Activated CD4-positive, alpha-beta memory T cell treated with anti-CD3 and anti-CD28 coated beads for 36 hours (primary cell): ENCODE data around the gene CHCHD1. TPM values are rescaled to one million over a fixed set of nuclear protein-coding genes. Genes with fewer than 3 reads are reported as not detected.
"Not testable (repeated sequence)": the region's sequence is repeated elsewhere in the genome, so short reads cannot be mapped to it uniquely, and the experiment has no call there.

Experiments used
- CTCF ChIA-PET: fragments of 350-600 bp; sonication (Branson Sonifier 250); formaldehyde crosslinking; loops from one replicate; lab custom pipeline; 2021; ENCODE audit warnings: antibody characterized with exemption, inconsistent platforms; lab: Charles Lee
- POLR2A ChIA-PET: fragments of 350-600 bp; sonication (Branson Sonifier 250); formaldehyde crosslinking; loops from one replicate; lab custom pipeline; 2021; ENCODE audit warnings: antibody characterized with exemption; lab: Charles Lee
- DNase-seq: peaks from one replicate; pipeline ENCODE4 v3.0.0-alpha.2; 2020
- H3K27ac Mint-ChIP-seq: one replicate; pipeline ENCODE4 v1.8.0; 2021; ENCODE audit warnings: mixed read lengths
- H3K27me3 Mint-ChIP-seq: one replicate; pipeline ENCODE4 v1.8.0; 2021; ENCODE audit warnings: mixed read lengths
- H3K36me3 Mint-ChIP-seq: one replicate; pipeline ENCODE4 v1.8.0; 2021; ENCODE audit warnings: mixed read lengths
- H3K4me1 Mint-ChIP-seq: one replicate; pipeline ENCODE4 v1.8.0; 2021; ENCODE audit warnings: low read depth, mixed read lengths
- H3K4me3 Mint-ChIP-seq: one replicate; pipeline ENCODE4 v1.8.0; 2021; ENCODE audit warnings: mild to moderate bottlenecking, mixed read lengths
- H3K9me3 Mint-ChIP-seq: one replicate; pipeline ENCODE4 v1.8.0; 2021; ENCODE audit warnings: mixed read lengths
- intact Hi-C: fragments of 100-400 bp; cut with micrococcal nuclease; formaldehyde crosslinking; loops from one replicate; pipeline ENCODE4 v1.15.1; 2023
- total RNA-seq, 2 experiments: library from RNA; stranded (reverse); gene quantifications; one replicate each; pipeline ENCODE4 v1.2.3, GENCODE V29; 2021

The CHCHD1 gene
- total RNA-seq, 2 experiments from 2014 or later: 35.3 to 37.6 TPM

DNA sequence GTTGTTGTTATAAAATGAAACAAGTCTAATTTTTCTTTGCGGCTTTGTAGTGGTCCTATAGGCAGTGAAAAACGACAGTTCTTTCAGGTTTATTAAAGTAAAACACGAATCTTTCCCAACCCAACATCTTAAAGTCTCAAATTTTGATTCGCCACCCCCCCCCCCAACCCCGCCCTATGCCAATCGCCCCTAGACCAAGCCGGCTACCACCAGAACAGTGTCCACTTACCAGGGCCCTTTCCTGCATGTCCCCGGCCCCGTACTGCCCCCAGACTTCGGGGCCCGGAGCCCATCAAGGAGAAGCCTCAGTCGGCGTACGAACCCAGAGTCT is 335 bp upstream of the CHCHD1 start:
- no peak for DNase-seq
- intact Hi-C loops: loop anchor here (5.0 kb wide), 1 partner anchor 96 kb away; no protein-coding TSS in a partner anchor
- CTCF ChIA-PET: interaction anchor here (0.6 to 3.6 kb wide), 5 partner anchors 9 to 1274 kb away, joined by 4 to 16 read pairs (median 5); a partner anchor contains a TSS
- POLR2A ChIA-PET: interaction anchor here (0.6 to 4.4 kb wide), 9 partner anchors 9 to 625 kb away, joined by 3 to 43 read pairs (median 4); partner anchors contain the start of gene SEC24C
- peaks cover 47% of the 10 kb centered on the region for H3K4me1 Mint-ChIP-seq
- H3K4me3 Mint-ChIP-seq: peak overlapping the region; percentile 88
- no peaks in the 10 kb centered on the region for H3K9me3 Mint-ChIP-seq
- no peaks in the 10 kb centered on the region for H3K27me3 Mint-ChIP-seq
- H3K27ac Mint-ChIP-seq: peak overlapping the region; percentile 90
- H3K36me3 Mint-ChIP-seq: peaks cover 11% of the 10 kb centered on the region

DNA sequence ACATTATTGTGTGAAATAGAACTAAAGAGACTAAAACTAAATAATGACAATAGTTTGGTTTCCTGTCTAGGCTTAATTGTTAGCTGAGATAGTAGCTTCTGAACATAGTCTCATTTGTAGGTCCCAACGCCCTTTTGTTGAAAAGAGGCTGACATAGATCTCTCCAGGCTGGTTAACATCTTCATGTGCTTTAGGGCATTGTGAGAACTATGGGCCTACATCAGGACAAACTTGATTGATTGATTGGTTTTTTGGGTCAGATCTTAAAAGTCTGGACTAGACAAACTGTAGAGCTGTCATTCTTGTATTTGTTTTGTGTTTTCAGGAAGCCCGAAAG is 869 bp downstream of the CHCHD1 start:
- intact Hi-C loops: loop anchor here (5.0 kb wide), 1 partner anchor 95 kb away; no protein-coding TSS in a partner anchor
- Mint-ChIP-seq H3K27ac (peak overlapping the region; percentile 90), H3K27me3 (no peaks in the 10 kb centered on the region), H3K4me1 (peaks cover 49% of the 10 kb centered on the region), H3K36me3 (peaks cover 7% of the 10 kb centered on the region), H3K4me3 (peak overlapping the region; percentile 88), H3K9me3 (no peaks in the 10 kb centered on the region)
- ChIA-PET CTCF (interaction anchor here (1.6 to 1.7 kb wide), 2 partner anchors 10 to 14 kb away, joined by 3 to 5 read pairs; no protein-coding TSS in a partner anchor), POLR2A (interaction anchor here (1.4 to 4.4 kb wide), 5 partner anchors 10 to 52 kb away, joined by 3 to 43 read pairs (median 8); partner anchors contain the start of gene SEC24C)
- no peak for DNase-seq

DNA sequence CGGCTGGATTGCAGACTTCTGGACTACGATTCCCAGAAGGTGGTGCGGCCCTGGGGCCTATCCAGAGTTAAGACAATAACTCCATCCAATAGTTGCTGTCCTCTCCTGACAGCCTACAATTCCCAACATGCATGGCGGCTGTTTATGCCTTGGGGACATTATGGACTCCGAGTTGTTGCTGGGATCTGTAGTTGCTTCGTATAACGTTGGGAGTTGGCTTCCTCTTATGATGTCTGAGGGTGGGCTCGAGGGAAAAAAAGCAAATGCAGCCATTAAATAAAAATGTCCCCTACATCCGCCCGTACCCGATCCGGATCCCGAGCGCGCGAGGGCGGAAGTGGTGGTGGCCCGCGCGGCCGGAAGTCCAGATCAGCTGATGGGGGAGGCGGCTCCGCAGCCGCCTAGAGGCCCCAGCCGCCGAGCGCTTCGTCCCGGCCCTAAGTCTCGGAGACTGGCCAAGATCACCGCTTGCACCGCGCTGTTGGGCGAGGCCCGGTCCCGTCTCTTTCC is 3.4 kb downstream of the CHCHD1 start, which contains the start of gene ZSWIM8:
ZSWIM8 (plus strand) TSS at position 396 of the 510 bp plus-strand sequence. CDS start 273 bp downstream, outside the sequence.
- Mint-ChIP-seq H3K36me3 (peaks cover 9% of the 10 kb centered on the region), H3K27me3 (no peaks in the 10 kb centered on the region), H3K4me3 (peak within 1 kb of the TSS; percentile 98), H3K27ac (peak within 1 kb of the TSS; percentile 96), H3K4me1 (peaks cover 40% of the 10 kb centered on the region), H3K9me3 (no peaks in the 10 kb centered on the region)
- ChIA-PET CTCF (interaction anchor here (1.4 to 1.7 kb wide), 5 partner anchors 11 to 25 kb away, joined by 4 to 8 read pairs (median 6); a partner anchor contains a TSS), POLR2A (interaction anchor here (0.9 to 3.1 kb wide), 6 partner anchors 9 to 55 kb away, joined by 3 to 22 read pairs (median 6); partner anchors contain the start of gene SEC24C)
- peak; percentile 90 for DNase-seq
- intact Hi-C loops: loop anchor here (1.0 kb wide), 4 partner anchors 13 to 55 kb away; partner anchors contain the start of gene SEC24C

DNA sequence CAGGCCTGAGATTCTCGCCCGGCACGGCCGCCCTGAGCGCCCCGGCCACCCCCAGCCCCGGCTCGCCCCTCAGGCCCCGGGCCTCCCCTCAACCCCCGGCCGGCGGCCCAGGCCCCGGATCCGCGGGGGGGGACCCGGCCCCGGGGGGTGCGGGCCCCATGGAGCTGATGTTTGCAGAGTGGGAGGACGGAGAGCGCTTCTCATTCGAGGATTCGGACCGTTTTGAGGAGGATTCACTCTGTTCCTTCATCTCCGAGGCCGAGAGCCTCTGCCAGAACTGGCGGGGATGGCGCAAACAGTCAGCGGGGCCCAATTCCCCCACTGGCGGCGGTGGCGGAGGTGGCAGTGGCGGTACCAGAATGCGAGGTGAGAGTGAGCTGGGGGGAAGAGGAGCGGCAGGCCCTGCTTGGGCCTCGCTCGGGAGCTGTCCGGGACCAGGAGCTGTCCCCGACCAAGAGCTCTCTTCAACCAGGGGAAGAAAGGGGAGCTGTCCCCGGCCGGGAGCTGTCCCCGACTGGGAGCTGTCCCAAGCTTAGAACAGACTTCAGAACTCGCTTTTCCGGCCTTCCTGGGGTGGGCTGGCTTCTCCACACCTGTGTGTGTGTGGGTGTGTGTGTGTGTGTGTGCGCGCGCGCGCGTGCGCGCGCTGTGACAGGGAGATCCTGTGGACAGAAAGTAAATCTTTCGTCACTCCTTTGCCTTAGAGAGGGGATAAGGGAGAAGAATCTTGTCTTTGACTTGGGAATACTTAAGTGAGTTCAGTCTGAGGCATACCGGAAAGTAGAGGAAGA is 4.1 kb downstream of the CHCHD1 start:
- H3K27ac Mint-ChIP-seq: peak overlapping the region; percentile 96
- POLR2A ChIA-PET: interaction anchor here (0.9 to 3.1 kb wide), 5 partner anchors 8 to 42 kb away, joined by 3 to 22 read pairs (median 8); partner anchors contain the start of gene SEC24C
- intact Hi-C loops: loop anchor here (1.0 kb wide), 4 partner anchors 14 to 56 kb away; partner anchors contain the start of gene SEC24C
- DNase-seq: peak; percentile 63
- H3K27me3 Mint-ChIP-seq: no peaks in the 10 kb centered on the region
- H3K36me3 Mint-ChIP-seq: peaks cover 12% of the 10 kb centered on the region
- peaks cover 35% of the 10 kb centered on the region for H3K4me1 Mint-ChIP-seq
- H3K4me3 Mint-ChIP-seq: peak overlapping the region; percentile 98
- CTCF ChIA-PET: interaction anchor here (0.9 to 1.7 kb wide), 7 partner anchors 12 to 24 kb away, joined by 3 to 8 read pairs (median 4); a partner anchor contains a TSS
- H3K9me3 Mint-ChIP-seq: no peaks in the 10 kb centered on the region

DNA sequence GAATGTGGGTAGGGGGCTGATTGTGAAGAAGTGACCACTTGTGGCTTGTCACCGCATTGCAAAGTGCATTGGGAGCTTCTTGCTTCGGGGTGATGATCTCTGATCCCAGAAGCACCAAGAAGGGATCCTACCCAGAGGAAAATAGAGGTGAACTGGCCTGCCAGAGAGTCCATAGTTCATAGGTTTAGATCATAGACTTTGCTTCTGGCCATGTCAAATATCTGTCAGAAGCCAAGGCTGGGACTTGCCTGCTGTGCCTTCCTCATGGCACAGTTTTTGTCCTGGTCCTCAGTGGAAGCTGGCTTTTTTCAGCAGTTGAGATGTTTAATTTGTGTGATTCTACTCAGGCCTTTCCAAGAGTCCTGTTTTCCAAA is 4.7 kb downstream of the CHCHD1 start:
- Mint-ChIP-seq H3K4me3 (peak overlapping the region; percentile 98), H3K27me3 (no peaks in the 10 kb centered on the region), H3K36me3 (peaks cover 18% of the 10 kb centered on the region), H3K27ac (peak overlapping the region; percentile 77), H3K9me3 (no peaks in the 10 kb centered on the region), H3K4me1 (peaks cover 31% of the 10 kb centered on the region)
- ChIA-PET POLR2A (interaction anchor here (1.9 to 3.1 kb wide), 3 partner anchors 14 to 23 kb away, joined by 8 to 22 read pairs (median 9); a partner anchor contains a TSS), CTCF (interaction anchor here (0.7 to 1.7 kb wide), 8 partner anchors 13 to 57 kb away, joined by 3 to 8 read pairs (median 4); a partner anchor contains a TSS)
- intact Hi-C loops: no loop called here
- no peak for DNase-seq

DNA sequence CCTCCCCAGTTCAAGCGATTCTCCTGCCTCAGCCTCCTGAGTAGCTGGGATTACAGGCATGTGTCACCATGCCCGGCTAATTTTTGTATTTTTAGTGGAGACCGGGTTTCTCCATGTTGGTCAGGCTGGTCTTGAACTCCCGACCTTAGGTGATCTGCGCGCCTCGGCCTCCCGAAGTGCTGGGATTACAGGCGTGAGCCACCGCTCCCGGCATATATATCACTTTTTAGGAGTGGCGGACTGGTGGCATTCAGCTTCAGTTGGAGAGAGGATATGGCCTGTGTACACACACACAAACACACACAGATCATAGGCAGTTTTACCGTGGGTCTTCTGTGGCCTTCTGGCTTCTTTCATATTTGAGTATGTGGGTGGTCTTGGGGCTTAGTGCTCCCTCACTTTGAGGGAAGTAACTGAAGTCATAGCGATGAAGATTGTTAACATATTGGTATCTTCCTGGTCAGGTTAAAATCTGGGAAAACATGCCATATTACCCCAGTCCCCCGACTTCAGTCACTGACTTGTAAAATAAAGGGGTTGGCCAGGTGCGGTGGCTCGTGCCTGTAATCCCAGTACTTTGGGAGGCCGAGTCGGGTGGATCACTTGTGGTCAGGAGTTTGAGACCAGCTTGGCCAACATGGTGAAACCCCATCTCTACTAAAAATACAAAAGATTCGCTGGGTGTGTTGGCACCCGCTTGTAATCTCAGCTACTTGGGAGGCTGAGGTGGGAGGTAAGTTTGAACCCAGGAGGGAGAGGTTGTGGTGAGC is 5.4 kb downstream of the CHCHD1 start:
- Mint-ChIP-seq H3K27ac (peak overlapping the region; percentile 33), H3K36me3 (peaks cover 16% of the 10 kb centered on the region), H3K4me1 (peaks cover 31% of the 10 kb centered on the region), H3K4me3 (peak overlapping the region; percentile 43)
- DNase-seq, H3K9me3 Mint-ChIP-seq, H3K27me3 Mint-ChIP-seq, intact Hi-C loops: not testable (repeated sequence)
- ChIA-PET POLR2A (interaction anchor here (1.0 to 3.1 kb wide), 4 partner anchors 15 to 23 kb away, joined by 4 to 22 read pairs (median 8); a partner anchor contains a TSS), CTCF (interaction anchor here (0.7 to 1.7 kb wide), 7 partner anchors 13 to 58 kb away, joined by 3 to 7 read pairs (median 4); a partner anchor contains a TSS)

DNA sequence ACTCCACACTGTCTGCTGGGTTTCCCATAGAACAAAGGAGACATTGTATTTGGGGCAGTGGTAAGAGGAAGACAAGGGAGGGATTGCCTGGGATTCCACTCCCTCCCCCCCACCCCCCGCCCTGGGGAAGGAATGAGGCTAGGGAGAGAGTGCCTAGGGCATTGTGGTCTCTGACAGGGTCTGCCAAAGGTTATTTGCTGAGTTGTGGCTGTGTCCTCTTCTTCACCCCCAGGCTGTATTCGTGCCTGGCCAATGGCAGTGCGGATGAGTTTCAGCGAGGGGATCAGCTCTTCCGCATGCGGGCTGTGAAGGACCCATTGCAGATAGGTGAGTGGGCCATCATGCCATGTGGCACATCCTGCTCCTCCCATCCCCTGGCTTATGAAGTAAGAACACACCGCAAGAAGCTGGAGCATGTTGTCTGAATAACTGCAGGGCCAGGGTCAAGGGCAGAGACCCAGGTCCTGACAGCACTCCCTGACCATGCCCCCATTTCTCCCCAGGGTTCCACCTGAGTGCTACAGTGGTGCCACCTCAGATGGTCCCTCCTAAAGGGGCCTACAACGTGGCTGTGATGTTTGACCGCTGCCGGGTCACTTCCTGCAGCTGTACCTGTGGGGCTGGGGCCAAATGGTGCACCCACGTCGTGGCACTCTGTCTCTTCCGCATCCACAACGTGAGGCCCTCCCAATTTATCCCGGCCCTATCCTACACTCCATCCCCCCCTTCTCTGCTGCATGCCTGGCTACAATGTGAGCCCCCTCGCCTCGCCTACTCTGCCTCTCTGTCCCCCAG is 7.2 kb downstream of the CHCHD1 start:
- intact Hi-C loops: no loop called here
- Mint-ChIP-seq H3K36me3 (peaks cover 27% of the 10 kb centered on the region), H3K9me3 (no peaks in the 10 kb centered on the region), H3K4me3 (no peak overlapping the region), H3K4me1 (peaks cover 17% of the 10 kb centered on the region), H3K27ac (no peak overlapping the region), H3K27me3 (no peaks in the 10 kb centered on the region)
- POLR2A ChIA-PET: interaction anchor here (1.1 to 2.4 kb wide), 2 partner anchors 17 to 21 kb away, joined by 3 to 14 read pairs; a partner anchor contains a TSS
- DNase-seq: no peak
- CTCF ChIA-PET: no interaction called here

DNA sequence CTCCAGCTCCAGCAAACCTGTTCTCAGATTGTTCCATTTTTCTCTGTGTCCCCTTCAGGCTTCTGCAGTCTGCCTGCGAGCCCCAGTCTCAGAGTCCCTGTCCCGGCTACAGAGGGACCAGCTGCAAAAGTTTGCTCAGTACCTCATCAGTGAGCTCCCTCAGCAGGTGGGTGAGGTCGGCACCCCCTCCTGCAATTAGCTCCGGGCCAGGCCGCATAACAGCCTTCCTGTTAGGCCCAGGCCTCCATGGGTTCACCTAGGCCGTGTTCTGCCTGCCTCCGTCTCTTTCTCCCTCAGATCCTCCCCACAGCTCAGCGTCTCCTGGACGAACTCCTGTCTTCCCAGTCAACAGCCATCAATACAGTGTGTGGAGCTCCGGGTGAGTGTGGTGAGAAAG is 7.8 kb downstream of the CHCHD1 start:
- no peak for DNase-seq
- intact Hi-C loops: no loop called here
- H3K27ac Mint-ChIP-seq: no peak overlapping the region
- ChIA-PET CTCF (no interaction called here), POLR2A (interaction anchor here (0.6 to 2.4 kb wide), 3 partner anchors 18 to 31 kb away, joined by 3 to 14 read pairs (median 3); a partner anchor contains a TSS)
- H3K4me3 Mint-ChIP-seq: no peak overlapping the region
- H3K9me3 Mint-ChIP-seq: no peaks in the 10 kb centered on the region
- no peaks in the 10 kb centered on the region for H3K27me3 Mint-ChIP-seq
- peaks cover 32% of the 10 kb centered on the region for H3K36me3 Mint-ChIP-seq
- H3K4me1 Mint-ChIP-seq: peaks cover 17% of the 10 kb centered on the region

DNA sequence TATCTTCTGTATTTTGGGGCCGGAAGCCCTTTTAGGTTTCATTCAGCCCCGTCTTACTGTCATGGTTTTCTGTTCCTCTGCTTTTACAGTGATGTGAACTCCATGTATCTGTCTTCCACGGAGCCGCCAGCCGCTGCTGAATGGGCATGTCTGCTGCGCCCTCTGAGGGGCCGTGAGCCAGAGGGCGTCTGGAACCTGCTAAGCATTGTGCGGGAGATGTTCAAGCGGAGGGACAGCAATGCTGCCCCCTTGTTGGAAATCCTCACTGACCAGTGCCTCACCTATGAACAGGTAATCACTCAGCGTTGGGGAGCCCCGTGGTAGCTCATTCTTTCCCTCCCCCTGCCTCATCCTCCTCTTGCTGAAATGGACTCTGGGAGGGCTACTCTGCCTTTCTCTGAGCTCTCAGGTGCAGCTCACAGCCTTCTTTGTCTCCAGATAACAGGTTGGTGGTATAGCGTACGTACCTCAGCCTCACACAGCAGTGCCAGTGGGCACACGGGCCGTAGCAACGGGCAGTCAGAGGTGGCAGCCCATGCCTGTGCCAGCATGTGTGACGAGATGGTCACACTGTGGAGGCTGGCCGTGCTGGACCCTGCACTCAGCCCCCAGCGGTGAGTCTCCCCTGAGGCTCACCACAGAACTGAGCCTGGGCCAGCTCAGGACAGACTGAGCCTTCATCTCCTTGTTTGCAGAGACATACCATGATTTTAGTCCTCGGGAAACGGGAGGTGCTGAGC is 9.2 kb downstream of the CHCHD1 start:
- H3K4me3 Mint-ChIP-seq: no peak overlapping the region
- no peak overlapping the region for H3K27ac Mint-ChIP-seq
- H3K4me1 Mint-ChIP-seq: peaks cover 14% of the 10 kb centered on the region
- peaks cover 32% of the 10 kb centered on the region for H3K36me3 Mint-ChIP-seq
- CTCF ChIA-PET: no interaction called here
- intact Hi-C loops: no loop called here
- no peaks in the 10 kb centered on the region for H3K27me3 Mint-ChIP-seq
- no peak for DNase-seq
- POLR2A ChIA-PET: no interaction called here
- no peaks in the 10 kb centered on the region for H3K9me3 Mint-ChIP-seq

DNA sequence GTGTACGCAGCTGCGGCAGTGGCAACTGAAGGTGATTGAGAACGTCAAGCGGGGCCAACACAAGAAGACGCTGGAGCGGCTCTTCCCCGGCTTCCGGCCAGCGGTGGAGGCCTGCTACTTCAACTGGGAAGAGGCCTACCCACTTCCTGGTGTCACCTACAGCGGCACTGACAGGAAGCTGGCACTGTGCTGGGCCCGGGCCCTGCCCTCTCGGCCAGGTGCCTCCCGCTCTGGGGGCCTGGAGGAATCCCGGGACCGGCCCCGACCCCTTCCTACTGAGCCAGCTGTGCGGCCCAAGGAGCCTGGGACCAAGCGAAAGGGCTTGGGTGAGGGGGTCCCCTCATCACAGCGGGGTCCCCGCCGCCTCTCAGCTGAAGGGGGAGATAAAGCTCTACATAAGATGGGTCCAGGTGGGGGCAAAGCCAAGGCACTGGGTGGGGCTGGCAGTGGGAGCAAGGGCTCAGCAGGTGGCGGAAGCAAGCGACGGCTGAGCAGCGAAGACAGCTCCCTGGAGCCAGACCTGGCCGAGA is 10.1 kb downstream of the CHCHD1 start:
- DNase-seq: no peak
- Mint-ChIP-seq H3K9me3 (no peaks in the 10 kb centered on the region), H3K4me1 (peaks cover 5% of the 10 kb centered on the region), H3K4me3 (no peak overlapping the region), H3K36me3 (peaks cover 36% of the 10 kb centered on the region), H3K27ac (no peak overlapping the region), H3K27me3 (no peaks in the 10 kb centered on the region)
- intact Hi-C loops: no loop called here
- ChIA-PET POLR2A (interaction anchor here (1.2 kb wide), 1 partner anchor 19 kb away, joined by 3 read pairs; no protein-coding TSS in a partner anchor), CTCF (no interaction called here)
